SIG-M5 treated with dmso at 0.1 percent for 504 hours (cell line): ENCODE data around the gene NATD1.

Experiments
- DNase-seq: peaks from one replicate; lab custom pipeline; 2025; ENCODE audit not compliant: unreplicated experiment; lab: John Stamatoyannopoulos, UW

The NATD1 gene

DNA sequence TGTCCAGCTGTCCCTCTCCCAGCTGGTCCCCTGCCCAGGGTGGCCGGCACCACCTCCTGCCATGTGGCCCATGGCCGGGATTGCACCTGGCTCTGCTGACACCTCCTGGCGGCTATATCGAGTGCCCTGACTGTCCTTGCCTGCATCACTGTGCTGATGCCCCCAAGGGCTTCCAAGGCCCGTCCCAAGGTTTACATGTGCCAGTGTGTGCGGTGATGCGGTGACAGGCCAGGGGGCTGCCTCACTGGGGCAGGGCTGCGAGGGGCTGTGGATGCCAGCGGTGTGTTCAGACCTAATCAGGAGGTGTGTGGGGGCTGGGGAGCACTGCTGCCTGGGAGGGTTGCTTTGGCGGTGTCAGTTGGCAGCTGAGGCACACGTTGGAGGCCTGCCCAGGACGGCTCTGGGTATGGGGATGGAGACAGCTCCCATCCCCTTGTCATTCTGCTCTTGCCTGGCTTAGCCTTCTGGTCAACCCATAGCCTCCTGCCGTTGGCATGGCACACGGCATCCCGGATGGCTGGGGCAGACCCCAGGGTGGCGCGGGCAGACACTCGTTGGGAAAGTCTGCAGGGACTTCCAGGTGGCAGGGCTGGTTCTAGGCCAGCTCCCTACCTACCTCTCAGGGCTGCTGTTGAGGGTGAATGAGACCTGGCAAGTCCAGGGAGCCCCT lies 36.8 kb upstream of the NATD1 start:
- DNase-seq, result no peak

GRCh38 chr17:21289175-21289901 lies 36.1 kb upstream of the NATD1 start:
- DNase-seq, result no peak

DNA sequence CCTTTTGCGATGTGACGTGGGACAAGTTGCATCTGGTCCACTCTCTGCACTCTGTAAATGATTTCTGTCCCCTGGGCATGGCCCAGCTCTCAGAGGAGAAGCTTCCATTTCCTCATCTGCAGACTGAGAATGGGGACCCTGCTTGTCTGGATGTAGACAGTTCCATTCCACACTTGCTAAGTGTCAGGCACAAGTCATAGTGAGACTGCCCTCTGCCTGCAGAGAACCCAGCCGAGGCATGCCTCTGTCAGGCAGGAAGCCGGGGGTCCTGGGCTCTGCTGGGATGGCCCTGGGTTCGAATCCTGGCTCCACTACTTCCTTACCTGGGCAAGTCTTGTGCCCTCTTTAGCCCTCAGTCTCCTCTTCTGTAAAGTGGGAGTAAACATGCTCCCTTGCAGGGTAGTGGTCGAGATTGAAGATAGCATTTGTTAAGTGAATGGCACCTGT lies 35.4 kb upstream of the NATD1 start:
- DNase-seq, result peak; percentile 55

DNA sequence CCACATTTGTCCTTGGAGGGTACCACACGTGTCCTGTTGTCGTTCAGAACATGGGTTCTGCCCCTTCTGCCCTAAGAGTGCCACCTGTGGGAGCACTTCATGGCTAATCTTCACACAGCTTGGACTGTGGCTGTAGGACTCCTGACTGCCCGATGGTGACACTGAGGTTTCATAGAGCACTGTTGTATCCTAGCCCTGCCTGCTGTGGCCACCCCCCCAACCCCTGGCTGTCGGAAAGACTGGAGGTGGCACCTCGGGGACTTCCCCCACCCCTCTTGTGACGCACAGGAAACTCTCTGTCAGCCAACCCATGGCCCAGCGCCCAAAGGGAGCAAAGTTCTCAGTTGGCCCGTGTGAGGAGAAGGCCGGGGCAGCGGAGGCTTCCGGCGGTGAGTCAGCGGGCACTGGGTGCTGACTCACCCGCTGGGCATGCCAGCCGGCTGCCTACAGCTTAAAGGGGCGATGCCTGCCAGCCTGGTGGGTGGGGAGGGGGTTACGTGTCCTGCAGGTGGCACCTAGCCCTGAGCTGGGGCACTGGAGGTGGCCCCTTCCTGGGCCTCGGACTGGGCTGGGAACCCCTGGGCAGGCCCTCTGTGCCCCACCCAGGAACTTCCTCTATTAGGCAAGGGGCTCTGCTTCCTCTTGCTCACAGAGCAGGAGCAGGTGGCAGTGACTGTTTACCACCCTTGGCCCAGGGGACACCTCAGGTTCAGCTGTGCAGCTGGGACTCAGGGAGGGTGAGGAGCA lies 34.7 kb upstream of the NATD1 start:
- peak; percentile 98 for DNase-seq

GRCh38 chr17:21286909-21287702 lies 33.9 kb upstream of the NATD1 start:
- no peak for DNase-seq

- DNase-seq, result peak; percentile 93
Measured at GRCh38 chr17:21286066-21286770, 33.0 kb upstream of the NATD1 start.

DNA sequence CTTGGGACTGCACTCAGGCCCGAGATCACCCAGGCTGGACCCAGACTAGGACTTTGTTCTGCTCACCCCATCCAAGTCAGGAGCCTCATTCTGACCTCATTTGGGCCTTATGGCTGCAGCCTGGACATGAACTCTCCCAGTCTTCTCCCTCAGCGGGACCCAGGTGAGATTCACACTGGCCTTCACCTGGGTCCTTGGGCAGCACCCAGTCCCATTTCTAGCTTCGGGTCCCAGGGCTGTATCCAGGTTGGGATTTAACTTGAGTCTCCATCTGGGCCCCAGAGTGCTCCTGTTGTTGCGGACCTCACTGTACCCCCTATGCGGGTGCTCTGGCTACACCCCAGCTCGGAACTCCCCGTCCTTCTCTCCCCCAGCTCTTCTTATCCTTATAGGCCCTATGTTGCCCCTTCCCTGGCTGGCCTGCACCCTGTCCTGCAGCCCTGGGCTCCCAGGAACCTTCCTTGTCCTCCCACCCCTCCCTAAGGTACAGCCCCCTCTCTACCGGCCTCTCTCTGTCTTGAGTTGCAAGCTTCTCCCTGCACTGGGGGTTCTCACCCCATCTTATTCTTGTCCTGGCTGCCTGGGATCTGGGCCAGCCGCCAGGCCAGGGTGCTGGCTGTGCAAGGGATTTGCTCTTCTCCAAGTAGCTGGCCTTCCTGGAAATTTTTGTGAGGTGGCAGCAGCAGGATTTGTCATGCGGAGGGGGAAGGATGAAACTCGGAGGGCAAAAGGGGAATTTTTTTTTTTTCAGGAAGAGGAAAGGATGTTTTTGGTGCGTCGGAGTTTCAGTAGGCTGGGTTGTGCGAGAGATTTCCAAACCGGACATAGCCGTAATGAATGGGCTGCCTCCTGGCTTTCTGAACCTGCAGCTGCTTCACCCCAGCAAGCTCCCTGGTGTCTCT lies 32.2 kb upstream of the NATD1 start:
- peak; percentile 59 for DNase-seq

DNA sequence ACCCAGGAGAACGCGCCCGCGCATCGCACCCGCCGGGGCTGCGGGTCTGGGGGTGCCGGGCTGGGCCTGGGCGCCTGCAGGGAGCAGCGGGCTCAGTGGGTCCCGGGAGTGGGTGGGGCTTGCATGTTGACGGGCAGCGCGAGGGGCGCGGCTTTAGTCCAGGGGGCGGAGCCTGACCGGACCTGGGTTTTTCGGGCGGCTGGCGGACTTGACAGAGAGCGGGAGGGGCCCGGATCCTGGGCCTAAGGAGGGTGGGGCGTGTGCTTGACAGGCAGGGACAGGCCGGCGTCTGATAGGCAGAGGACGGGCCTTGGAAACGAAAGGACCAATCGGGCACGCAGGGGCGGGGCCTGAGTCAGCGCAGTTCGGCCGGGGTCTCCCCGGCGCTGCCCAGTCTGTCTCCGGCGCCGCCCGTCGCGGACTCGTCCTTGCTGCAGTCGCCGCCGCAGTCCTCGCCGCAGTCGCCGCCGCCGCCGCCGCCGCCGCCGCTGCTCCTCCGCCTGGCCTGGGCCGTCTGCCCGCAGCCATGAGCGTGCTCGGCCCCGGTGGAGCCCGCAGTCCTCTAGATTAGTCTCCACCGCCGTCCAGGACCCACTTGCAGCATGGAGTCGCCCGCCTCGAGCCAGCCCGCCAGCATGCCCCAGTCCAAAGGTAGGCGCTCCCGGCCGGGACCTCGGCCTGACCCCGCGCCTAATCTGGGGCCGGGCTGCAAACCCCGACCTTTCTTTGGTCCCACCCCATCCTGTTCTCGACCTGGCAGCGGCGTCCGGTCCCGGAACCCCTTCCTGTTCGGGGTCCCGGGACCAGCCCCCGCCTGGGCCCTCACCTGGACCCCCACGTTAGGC lies 31.3 kb upstream of the NATD1 start, which contains the start of gene MAP2K3:
MAP2K3 (plus strand) TSS at position 393 of the 845 bp plus-strand sequence; CDS start at position 603, 210 bp downstream.
- peak; percentile 99 for DNase-seq

- DNase-seq, result no peak
Measured at GRCh38 chr17:21283482-21284318, 30.5 kb upstream of the NATD1 start.

DNA sequence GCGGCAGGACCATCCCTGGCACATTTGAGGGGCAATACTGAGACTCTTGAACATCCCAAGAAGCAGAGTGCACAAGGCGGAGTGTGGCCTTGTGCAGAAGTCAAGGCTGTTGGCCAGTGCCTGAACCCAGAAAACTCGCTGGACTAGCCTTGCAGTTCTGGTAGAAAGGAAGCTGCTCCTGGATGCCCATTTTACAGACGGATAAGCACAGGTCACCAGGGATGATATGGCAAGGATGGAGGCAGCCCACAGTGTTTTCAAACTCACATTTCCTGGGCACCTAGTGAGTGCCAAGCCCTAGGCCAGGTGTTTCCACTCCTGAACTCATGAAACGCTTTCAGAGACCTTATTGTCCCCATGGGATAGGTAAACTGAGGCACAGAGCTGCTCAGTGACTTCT lies 29.6 kb upstream of the NATD1 start:
- DNase-seq, result no peak

DNA sequence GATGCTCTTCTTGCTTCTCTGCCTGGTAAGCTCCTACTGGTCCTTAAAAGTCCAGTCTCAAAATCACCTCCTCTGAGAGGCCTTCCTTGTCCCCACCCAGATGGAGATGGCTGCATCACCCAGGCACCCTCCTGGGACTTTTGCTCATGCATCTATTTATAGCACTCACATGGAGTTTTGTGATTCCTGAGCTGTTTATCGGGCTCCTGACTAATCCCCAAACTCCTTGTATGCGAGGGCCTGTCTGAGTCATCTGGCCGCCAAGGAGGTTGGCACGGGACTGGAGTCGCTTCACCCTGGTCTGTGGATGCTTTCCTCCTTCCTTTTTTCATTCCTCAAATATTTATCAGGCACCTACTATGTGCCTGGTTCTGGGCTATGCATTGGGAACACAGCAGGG lies 29.0 kb upstream of the NATD1 start:
- DNase-seq, result no peak

DNA sequence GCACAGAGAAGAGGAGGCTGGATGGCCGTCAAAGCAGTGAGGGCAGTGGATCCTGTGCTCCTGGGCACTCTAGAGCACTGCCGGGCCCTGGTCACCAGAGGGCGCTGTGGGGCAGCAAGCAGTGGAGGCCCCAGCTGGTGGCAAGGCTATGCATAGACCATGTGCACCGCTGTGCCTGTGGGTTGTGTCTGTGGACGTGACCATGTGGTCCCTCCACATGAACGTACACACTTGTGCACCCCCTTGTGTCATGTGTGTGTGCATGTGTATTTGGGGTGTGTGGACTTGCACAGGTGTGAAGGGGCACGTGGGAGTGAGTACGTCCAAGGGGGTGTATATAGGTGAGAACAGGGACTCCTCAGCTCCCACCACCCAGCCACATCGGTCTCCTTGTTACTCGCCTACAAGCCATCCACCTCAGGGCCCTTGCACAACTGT lies 26.9 kb upstream of the NATD1 start:
- peak; percentile 80 for DNase-seq

- no peak for DNase-seq
Measured at GRCh38 chr17:21279582-21279981, 26.4 kb upstream of the NATD1 start.

DNA sequence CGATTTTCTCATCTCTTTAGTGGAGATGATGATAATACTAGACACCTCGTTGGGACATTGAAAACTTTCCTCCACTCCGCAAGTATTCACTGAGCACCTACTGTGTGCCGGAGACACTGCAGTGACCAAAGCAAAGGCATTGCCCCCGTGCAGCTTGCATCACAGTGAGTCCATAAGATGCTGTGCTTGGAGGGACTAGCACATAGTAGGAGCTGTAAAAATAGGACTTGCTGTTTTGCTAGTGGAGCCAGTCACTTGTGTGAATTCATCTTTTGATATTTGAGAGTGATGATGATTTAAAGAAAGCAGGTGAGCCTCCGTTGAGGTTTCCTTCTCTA lies 26.0 kb upstream of the NATD1 start:
- DNase-seq, result no peak

- DNase-seq, result peak; percentile 65
Measured at GRCh38 chr17:21278450-21279197, 25.4 kb upstream of the NATD1 start.

DNA sequence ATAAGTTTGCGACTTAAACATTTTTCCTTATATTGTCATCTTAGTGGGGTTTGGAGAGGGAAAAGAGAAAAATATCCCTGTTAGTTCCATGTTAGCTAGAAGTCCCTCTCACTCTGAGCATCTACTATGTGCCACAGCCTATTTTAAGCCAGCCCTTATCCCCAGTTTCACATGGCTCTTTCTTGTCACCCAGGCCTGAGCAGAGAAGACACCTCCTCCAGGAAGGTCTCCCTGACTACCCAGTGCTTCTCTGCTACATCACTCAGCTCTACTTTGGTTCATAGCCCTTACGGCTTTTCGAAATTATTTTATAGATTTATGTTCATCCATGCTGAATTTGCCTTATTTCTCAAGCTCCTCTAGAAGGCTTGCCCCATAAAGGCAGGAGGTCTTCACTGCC lies 24.1 kb upstream of the NATD1 start:
- DNase-seq, result no peak

DNA sequence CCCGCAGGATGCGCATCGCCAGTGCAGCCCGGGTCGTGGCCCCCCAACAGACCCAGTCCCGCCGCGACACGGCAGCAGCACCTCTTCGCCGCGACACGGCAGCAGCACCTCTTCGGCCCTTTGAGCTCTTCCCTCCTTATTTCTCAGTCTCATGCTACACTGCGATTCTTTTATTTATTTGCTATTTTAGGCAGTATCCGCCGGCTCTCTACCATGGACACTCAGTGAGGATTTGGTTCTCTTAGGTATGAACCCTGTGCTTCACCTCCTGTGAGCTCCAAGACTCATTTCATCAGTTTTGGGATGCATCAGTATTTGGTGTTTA lies 23.0 kb upstream of the NATD1 start:
- DNase-seq, result no peak
